SU-DHL-6 (cell line): ENCODE measurements around the gene HOTAIR.

Experiments
- H2AFZ ChIP-seq: fragments of 200-600 bp; sonication (generic); 2 replicates; pipeline ENCODE4 v1.6.1; 2014; ENCODE audit warnings: low read depth, mild to moderate bottlenecking, moderate library complexity, mixed read lengths, antibody characterized with exemption, low read length; ENCODE audit not compliant: severe bottlenecking
- H3F3A ChIP-seq: fragments of 200-600 bp; shearing (Covaris generic); 2 replicates; pipeline ENCODE4 v1.6.0; 2016; ENCODE audit warnings: antibody characterized with exemption, mild to moderate bottlenecking; ENCODE audit not compliant: insufficient read depth
- H3K27ac ChIP-seq: fragments of 200-600 bp; sonication (generic); 2 replicates; pipeline ENCODE4 v1.5.1; 2016; ENCODE audit warnings: low read depth, mild to moderate bottlenecking, low read length, moderate library complexity, mixed read lengths
- H3K27me3 ChIP-seq: fragments of 200-600 bp; sonication (generic), shearing (Covaris generic); 2 replicates; pipeline ENCODE4 v1.6.0; 2014; ENCODE audit warnings: mild to moderate bottlenecking, low read length
- H3K36me3 ChIP-seq: fragments of 200-600 bp; sonication (generic); 2 replicates; pipeline ENCODE4 v1.6.1; 2014; ENCODE audit warnings: mild to moderate bottlenecking, low read length, mixed read lengths
- H3K4me2 ChIP-seq: fragments of 300-600, 200-600 bp; shearing (Covaris generic), sonication (generic); 2 replicates; pipeline ENCODE4 v1.6.0; 2014; ENCODE audit warnings: low read length, low read depth, mild to moderate bottlenecking; ENCODE audit not compliant: poor library complexity, severe bottlenecking
- H3K4me3 ChIP-seq: fragments of 200-600 bp; sonication (generic); 2 replicates; pipeline ENCODE4 v1.5.1; 2014; ENCODE audit warnings: antibody characterized with exemption, low read length, mild to moderate bottlenecking, mixed read lengths; ENCODE audit not compliant: insufficient read depth, poor library complexity, severe bottlenecking
- H3K79me2 ChIP-seq: fragments of 200-600 bp; sonication (generic); 2 replicates; pipeline ENCODE4 v1.6.1; 2014; ENCODE audit warnings: mild to moderate bottlenecking, low read length, moderate library complexity; ENCODE audit not compliant: insufficient read depth
- H3K9ac ChIP-seq: fragments of 200-600 bp; sonication (generic); 2 replicates; pipeline ENCODE4 v1.7.0; 2014; ENCODE audit warnings: mild to moderate bottlenecking, low read length
- H3K9me2 ChIP-seq: fragments of 200-600 bp; sonication (generic); replicated peaks from 2 replicates; pipeline ENCODE4 v1.6.1; 2014; ENCODE audit warnings: low read length; ENCODE audit not compliant: insufficient read depth
- H3K9me3 ChIP-seq: fragments of 200-600 bp; sonication (generic); 2 replicates; pipeline ENCODE4 v1.6.1; 2014; ENCODE audit warnings: low read length, mixed read lengths; ENCODE audit not compliant: insufficient read depth
- H4K20me1 ChIP-seq: fragments of 200-600 bp; sonication (generic); 2 replicates; pipeline ENCODE4 v1.6.1; 2014; ENCODE audit warnings: low read depth, mild to moderate bottlenecking, antibody characterized with exemption, low read length, moderate library complexity, mixed read lengths
- CTCF ChIP-seq: fragments of 200-600 bp; sonication (generic); IDR thresholded peaks from one replicate; pipeline ENCODE4 v1.5.1; 2017; ENCODE audit warnings: antibody characterized with exemption, mild to moderate bottlenecking, low read length, moderate library complexity; ENCODE audit not compliant: insufficient read depth, poor library complexity, severe bottlenecking
- EZH2phosphoT487 ChIP-seq: fragments of 200-600 bp; sonication (generic), shearing (Covaris generic); conservative IDR thresholded peaks from 2 replicates; pipeline ENCODE4 v1.6.1; 2018; ENCODE audit warnings: mild to moderate bottlenecking, antibody characterized with exemption, low read length, moderate library complexity, mixed read lengths

Gene HOTAIR

GRCh38 chr12:53930591-53931255 is 44.0 kb downstream of the HOTAIR start:
- H3K9me2 ChIP-seq: no peaks in the 10 kb centered on the region
- no peak overlapping the region for H2AFZ ChIP-seq
- no peak for TF ChIP-seq EZH2phosphoT487
- no peak for TF ChIP-seq CTCF
- H3K4me2 ChIP-seq: no peak overlapping the region
- H3K27me3 ChIP-seq: no peaks in the 10 kb centered on the region; the same call in 1 of the 2 replicates
- no peaks in the 10 kb centered on the region for H3F3A ChIP-seq
- no peak overlapping the region for H3K9ac ChIP-seq
- H3K4me3 ChIP-seq: no peak overlapping the region
- no peaks in the 10 kb centered on the region for H3K9me3 ChIP-seq
- no peak overlapping the region for H3K27ac ChIP-seq
- H3K79me2 ChIP-seq: no peaks in the 10 kb centered on the region
- no peaks in the 10 kb centered on the region for H4K20me1 ChIP-seq
- no peaks in the 10 kb centered on the region for H3K36me3 ChIP-seq

GRCh38 chr12:53929527-53929926 is 45.2 kb downstream of the HOTAIR start:
- H4K20me1 ChIP-seq: no peaks in the 10 kb centered on the region

GRCh38 chr12:53928054-53928835 is 46.5 kb downstream of the HOTAIR start:
- Histone ChIP-seq H3K79me2 (no peaks in the 10 kb centered on the region), H3K27me3 (no peaks in the 10 kb centered on the region; the same call in 1 of the 2 replicates), H3F3A (no peaks in the 10 kb centered on the region), H3K9me2 (no peaks in the 10 kb centered on the region; the same call in 1 of the 2 replicates), H4K20me1 (no peaks in the 10 kb centered on the region), H3K27ac (no peak overlapping the region), H3K9me3 (no peaks in the 10 kb centered on the region), H2AFZ (no peak overlapping the region), H3K4me2 (no peak overlapping the region), H3K9ac (no peak overlapping the region), H3K4me3 (no peak overlapping the region), H3K36me3 (no peaks in the 10 kb centered on the region)
- TF ChIP-seq CTCF (no peak), EZH2phosphoT487 (no peak)

More at GRCh38 chr12:53929527-53929926, 45.2 kb downstream of the HOTAIR start:
- no peaks in the 10 kb centered on the region for H3K36me3 ChIP-seq
- H3K27ac ChIP-seq: no peak overlapping the region
- no peaks in the 10 kb centered on the region; the same call in 1 of the 2 replicates for H3K9me2 ChIP-seq
- no peak overlapping the region for H3K9ac ChIP-seq
- H3K4me3 ChIP-seq: no peak overlapping the region
- TF ChIP-seq CTCF (no peak), EZH2phosphoT487 (no peak)
- no peaks in the 10 kb centered on the region for H3K9me3 ChIP-seq
- no peak overlapping the region for H3K4me2 ChIP-seq
- H3K79me2 ChIP-seq: no peaks in the 10 kb centered on the region
- H2AFZ ChIP-seq: no peak overlapping the region
- H3K27me3 ChIP-seq: no peaks in the 10 kb centered on the region; the same call in 1 of the 2 replicates
- H3F3A ChIP-seq: no peaks in the 10 kb centered on the region
